ENCODE measurements around the gene DNALI1. TPM values are rescaled to one million over a fixed set of nuclear protein-coding genes. Genes with fewer than 3 reads are reported as not detected.
"Not testable (repeated sequence)": the region's sequence is repeated elsewhere in the genome, so short reads cannot be mapped to it uniquely, and the experiment has no call there.

The DNALI1 gene
- total RNA-seq, 1 donor from 2014 or later, result 28.1 TPM

DNA sequence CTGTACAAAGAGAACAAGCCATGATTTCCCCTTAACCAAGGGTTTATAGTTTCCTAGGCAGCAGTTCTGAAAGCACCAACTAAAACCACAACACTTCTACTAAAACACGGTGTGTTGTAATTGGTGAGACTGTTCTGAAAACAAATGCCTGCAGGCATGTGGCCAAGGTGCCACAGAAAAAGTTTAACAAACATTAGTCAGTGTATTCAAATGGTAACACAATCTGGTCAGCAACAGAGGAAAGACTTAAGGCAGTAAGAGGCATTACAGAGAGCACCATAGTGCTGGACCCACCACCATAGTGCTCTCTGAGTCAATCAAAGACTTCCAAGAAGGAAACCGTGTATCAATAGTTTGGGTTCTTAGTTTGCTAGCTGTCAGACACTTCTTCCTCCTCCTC is 19.4 kb upstream of the DNALI1 start:
- Histone ChIP-seq H3K27ac (no peak overlapping the region), H3K36me3 (peaks cover 70% of the 10 kb centered on the region), H3K27me3 (ENCODE audit: low read depth) (no peaks in the 10 kb centered on the region), H3K9me3 (no peaks in the 10 kb centered on the region), H3K4me1 (peaks cover 9% of the 10 kb centered on the region), H3K4me3 (no peak overlapping the region)
- TF ChIP-seq CTCF (IDR thresholded peaks at IDR 0.05), result no peak
- intact Hi-C loops (cut with DNase I), result no loop called here
- ATAC-seq (peak; percentile 7 to 57), DNase-seq (no peak)

DNA sequence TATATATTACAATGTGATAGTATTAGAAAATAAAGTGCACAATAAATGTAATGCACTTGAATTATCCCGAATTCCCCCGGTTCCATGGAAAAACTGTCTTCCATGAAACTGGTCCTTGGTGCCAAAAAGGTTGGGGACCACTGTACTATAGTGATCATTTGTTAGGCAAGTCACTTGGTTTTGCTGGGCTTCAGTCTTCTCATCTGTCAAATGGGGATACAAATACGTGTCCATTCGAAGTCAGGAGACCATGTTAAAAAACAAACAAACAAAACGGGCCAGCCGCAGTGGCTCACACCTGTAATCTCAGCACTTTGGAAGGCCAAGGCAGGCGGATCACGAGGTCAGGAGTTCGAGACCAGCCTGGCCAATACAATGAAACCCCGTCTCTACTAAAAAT is 17.6 kb upstream of the DNALI1 start:
- H3K27me3 ChIP-seq (ENCODE audit: low read depth); H3K4me1 ChIP-seq; H3K27ac ChIP-seq; intact Hi-C loops (cut with DNase I); ATAC-seq; H3K9me3 ChIP-seq; H3K4me3 ChIP-seq; DNase-seq: not testable (repeated sequence)
- H3K36me3 ChIP-seq, result peaks cover 82% of the 10 kb centered on the region

DNA sequence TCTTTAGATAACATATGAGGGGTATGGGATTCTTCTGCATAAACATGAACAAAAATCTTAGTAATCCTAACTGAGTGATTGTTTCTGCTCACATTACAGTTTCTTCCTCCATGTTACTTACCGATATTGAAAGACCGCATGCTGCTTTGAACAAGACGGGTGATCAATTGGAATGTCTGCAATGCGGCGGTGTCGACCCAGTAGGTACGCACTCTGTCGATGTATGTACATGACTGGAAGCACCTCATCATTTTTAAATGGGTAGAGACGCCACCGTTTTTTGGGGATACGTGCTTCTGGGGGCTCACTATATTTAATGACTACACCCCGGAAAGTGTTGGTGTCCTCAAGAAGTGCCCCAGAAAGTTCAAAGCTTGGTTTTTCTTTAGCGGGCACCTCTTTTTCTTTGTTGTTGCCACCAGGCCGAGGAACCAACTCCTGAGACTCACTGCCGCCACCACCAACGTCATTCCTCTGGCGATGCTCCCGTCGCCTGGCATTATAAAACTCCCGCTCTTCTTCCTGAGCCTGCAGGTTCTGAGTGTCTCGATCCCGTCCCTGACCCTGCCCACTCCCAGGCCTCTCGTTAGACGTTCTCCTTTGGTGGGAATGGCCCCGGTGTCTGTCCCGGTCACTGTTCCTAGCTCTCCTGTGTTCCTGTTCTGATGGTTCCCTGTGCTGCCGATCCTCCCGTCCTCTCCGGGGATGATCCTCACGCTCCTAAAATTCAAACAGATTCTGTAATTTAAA is 16.5 kb upstream of the DNALI1 start:
- H3K36me3 ChIP-seq, result peaks cover 93% of the 10 kb centered on the region
- ATAC-seq (no peak), DNase-seq (no peak)
- TF ChIP-seq CTCF (IDR thresholded peaks at IDR 0.05), result no peak
- intact Hi-C loops (cut with DNase I), result no loop called here
- H3K9me3 ChIP-seq, result no peaks in the 10 kb centered on the region
- no peaks in the 10 kb centered on the region for H3K4me1 ChIP-seq
- H3K4me3 ChIP-seq, result no peak overlapping the region
- H3K27ac ChIP-seq, result no peak overlapping the region
- no peaks in the 10 kb centered on the region for H3K27me3 ChIP-seq (ENCODE audit: low read depth)

- peaks cover 93% of the 10 kb centered on the region for H3K36me3 ChIP-seq
- ATAC-seq, result no peak
Measured at GRCh38 chr1:37544530-37544929, 12.2 kb upstream of the DNALI1 start.

DNA sequence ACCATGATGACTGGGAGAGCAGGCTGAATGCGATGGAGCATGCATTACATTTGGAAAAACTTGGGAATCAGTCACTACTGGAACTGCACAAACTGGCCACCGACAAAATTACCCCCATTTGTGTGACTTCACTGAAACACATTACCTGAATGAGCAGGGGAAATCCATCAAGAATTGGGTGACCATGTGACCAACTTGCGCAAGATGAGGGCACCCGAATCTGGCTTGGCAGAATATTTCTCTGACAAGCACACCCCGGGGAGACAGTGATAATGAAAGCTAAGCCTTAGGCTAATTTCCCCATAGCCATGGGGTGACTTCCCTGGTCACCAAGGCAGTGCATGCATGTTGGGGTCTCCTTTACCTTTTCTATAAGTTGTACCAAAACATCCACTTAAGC is 11.7 kb upstream of the DNALI1 start:
- intact Hi-C loops (cut with DNase I), result no loop called here
- ATAC-seq (no peak), DNase-seq (no peak)
- no peaks in the 10 kb centered on the region for H3K27me3 ChIP-seq (ENCODE audit: low read depth)
- H3K4me3 ChIP-seq, result no peak overlapping the region
- TF ChIP-seq CTCF (IDR thresholded peaks at IDR 0.05), result no peak
- H3K27ac ChIP-seq, result no peak overlapping the region
- no peaks in the 10 kb centered on the region for H3K4me1 ChIP-seq
- H3K9me3 ChIP-seq, result no peaks in the 10 kb centered on the region
- peaks cover 93% of the 10 kb centered on the region for H3K36me3 ChIP-seq

More at GRCh38 chr1:37544530-37544929, 12.2 kb upstream of the DNALI1 start:
- H3K4me1 ChIP-seq, result no peaks in the 10 kb centered on the region
- no peak for TF ChIP-seq CTCF (IDR thresholded peaks at IDR 0.05)
- H3K9me3 ChIP-seq, result no peaks in the 10 kb centered on the region
- DNase-seq, result no peak
- no peak overlapping the region for H3K27ac ChIP-seq
- no peak overlapping the region for H3K4me3 ChIP-seq
- no peaks in the 10 kb centered on the region for H3K27me3 ChIP-seq (ENCODE audit: low read depth)
- intact Hi-C loops (cut with DNase I), result no loop called here

DNA sequence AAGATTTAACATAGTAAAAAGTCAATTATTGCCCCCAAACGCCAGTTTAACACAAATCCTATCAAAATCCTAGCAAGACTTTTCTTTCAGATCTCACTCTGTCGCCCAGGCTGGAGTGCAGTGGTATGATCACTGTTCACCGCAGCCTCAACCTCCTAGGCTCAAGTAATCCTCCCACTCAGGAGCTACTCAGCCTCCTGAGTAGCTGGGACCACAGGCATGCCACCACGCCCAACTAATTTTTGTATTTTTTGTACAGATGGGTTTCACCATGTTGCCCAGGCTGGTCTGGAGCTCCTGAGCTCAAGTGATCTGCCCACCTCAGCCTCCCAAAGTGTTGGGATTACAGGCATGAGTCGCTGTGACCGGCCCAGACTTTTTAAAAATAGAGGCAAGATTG is 7.4 kb upstream of the DNALI1 start:
- no peaks in the 10 kb centered on the region for H3K9me3 ChIP-seq
- no peak for DNase-seq
- no peak overlapping the region for H3K27ac ChIP-seq
- peaks cover 77% of the 10 kb centered on the region for H3K36me3 ChIP-seq
- H3K4me3 ChIP-seq, result no peak overlapping the region
- peaks cover 21% of the 10 kb centered on the region for H3K4me1 ChIP-seq
- no peak for ATAC-seq
- intact Hi-C loops (cut with DNase I), result no loop called here
- no peak for TF ChIP-seq CTCF (IDR thresholded peaks at IDR 0.05)
- no peaks in the 10 kb centered on the region for H3K27me3 ChIP-seq (ENCODE audit: low read depth)

Measured in lower lobe of right lung (tissue), 2 donors.